GM12878 (cell line): ENCODE data around the gene SELENOW. TPM values are rescaled to one million over a fixed set of nuclear protein-coding genes. Genes with fewer than 3 reads are reported as not detected.

Source experiments
- CEBPZ ChIP-seq: fragments of 150-350 bp; IDR thresholded peaks from 2 replicates; pipeline ENCODE4 v1.6.1; 2016; ENCODE audit warnings: low read depth, low read length
- CTCF ChIP-seq, 3 experiments: IDR thresholded peaks in 2 of 3; conservative IDR thresholded peaks in 1 of 3; 2 replicates each; pipeline ENCODE4 v1.5.1; 2011; ENCODE audit warnings: low read depth in 3 of 3, low read length in 3 of 3, mild to moderate bottlenecking in 3 of 3, control low read depth in 2 of 3, moderate library complexity in 2 of 3, inconsistent platforms in 1 of 3, mixed read lengths in 1 of 3; ENCODE audit not compliant: control insufficient read depth in 2 of 3, insufficient read depth in 1 of 3; ENCODE audit errors: extremely low read depth in 1 of 3
- ESRRA ChIP-seq: IDR thresholded peaks from 2 replicates; pipeline ENCODE4 v1.6.1; 2012; ENCODE audit warnings: mild to moderate bottlenecking, low read length, improper control_type of control experiment
- FOXM1 ChIP-seq: IDR thresholded peaks from 2 replicates; pipeline ENCODE4 v1.6.1; 2012; ENCODE audit warnings: low read depth, mild to moderate bottlenecking, inconsistent platforms, low read length, moderate library complexity
- HDGF ChIP-seq: fragments of 450-650 bp; IDR thresholded peaks from 2 replicates; pipeline ENCODE4 v1.6.1; 2016; ENCODE audit warnings: antibody characterized with exemption
- IRF5 ChIP-seq: fragments of 450-650 bp; IDR thresholded peaks from 2 replicates; pipeline ENCODE4 v1.6.1; 2017; ENCODE audit warnings: borderline replicate concordance
- SREBF2 ChIP-seq: IDR thresholded peaks from 2 replicates; pipeline ENCODE4 v1.6.1; 2012; ENCODE audit warnings: mild to moderate bottlenecking, low read length
- polyA plus RNA-seq, 11 experiments: library from polyadenylated mRNA; depleted of rRNA in 4 of 11; unstranded in 6 of 11; stranded (reverse) in 5 of 11; fragments of >200 nt; fragmentation: Nextera tagmentation in 4 of 11; fragmentation: Illumina TruSeq in 1 of 11; extraction: Ambion mirVana in 4 of 11; extraction: Trizol in 1 of 11; gene quantifications; 1 replicate in 1 of 11; 2 replicates in 10 of 11; pipeline versions ENCODE4 v1.2.1 to v1.2.3, GENCODE V29; 2011 to 2016; ENCODE audit warnings: inconsistent platforms in 2 of 11, missing spikeins in 2 of 11, low read depth in 1 of 11
- total RNA-seq, 4 experiments: library from RNA; depleted of rRNA in 3 of 4; stranded (reverse); fragments of >200 nt in 3 of 4; fragmentation: Illumina TruSeq in 1 of 4; extraction: Trizol in 1 of 4; gene quantifications; 2 replicates each; pipeline versions ENCODE4 v1.2.1 to v1.2.3, GENCODE V29; 2013 to 2021

The SELENOW gene
- total and polyA plus RNA-seq, 10 of the 15 experiments (the other 5 are each of a cell fraction or from before 2014, with no cell fraction given) = 53.3 to 186 (median 101) TPM

GRCh38 chr19:47740866-47741519, 37.5 kb upstream of the SELENOW start (continued):
- TF ChIP-seq CEBPZ = no peak
- no peak for TF ChIP-seq CTCF (IDR thresholded peaks at IDR 0.05 in 2 of 3, conservative IDR thresholded peaks at IDR 0.05 in 1 of 3; ENCODE audit: control insufficient read depth in 2 of 3, extremely low read depth in 1 of 3, insufficient read depth in 1 of 3, low read depth in 3 of 3, low read length in 3 of 3)
- TF ChIP-seq HDGF = no peak
- TF ChIP-seq FOXM1 = no peak
- no peak for TF ChIP-seq ESRRA
- TF ChIP-seq IRF5 = no peak
- no peak for TF ChIP-seq SREBF2
